Fibroblast of villous mesenchyme (primary cell): Measurements from ENCODE around the gene PTBP1. TPM values are rescaled to one million over a fixed set of nuclear protein-coding genes. Genes with fewer than 3 reads are reported as not detected.
A peak's percentile ranks its signal among the peaks of the same experiment; 100 is the strongest.

ENCODE experiments used
- DNase-seq: peaks from one replicate; pipeline ENCODE4 v3.0.0-alpha.2; 2010; ENCODE audit warnings: low read depth
- H3K4me3 ChIP-seq: 2 replicates; pipeline ENCODE4 v1.5.1; 2011; ENCODE audit warnings: low read depth, mild to moderate bottlenecking, low read length
- total RNA-seq: library from RNA; depleted of rRNA; stranded (reverse); fragments of >200 nt; gene quantifications from 2 replicates; pipeline ENCODE4 v1.2.3, GENCODE V29; 2012
- TF ChIP-seq, protein P1 (sequence below): IDR thresholded peaks from 2 replicates; pipeline ENCODE4 v1.5.1; 2012; ENCODE audit warnings: low read depth, mild to moderate bottlenecking, low read length; ENCODE audit not compliant: insufficient read depth

PTBP1 gene
- total RNA-seq, 1 donor, result 129 TPM

GRCh38 chr19:763181-763580 lies 34.1 kb upstream of the PTBP1 start:
- no peak for DNase-seq
- no peak overlapping the region for H3K4me3 ChIP-seq

DNA sequence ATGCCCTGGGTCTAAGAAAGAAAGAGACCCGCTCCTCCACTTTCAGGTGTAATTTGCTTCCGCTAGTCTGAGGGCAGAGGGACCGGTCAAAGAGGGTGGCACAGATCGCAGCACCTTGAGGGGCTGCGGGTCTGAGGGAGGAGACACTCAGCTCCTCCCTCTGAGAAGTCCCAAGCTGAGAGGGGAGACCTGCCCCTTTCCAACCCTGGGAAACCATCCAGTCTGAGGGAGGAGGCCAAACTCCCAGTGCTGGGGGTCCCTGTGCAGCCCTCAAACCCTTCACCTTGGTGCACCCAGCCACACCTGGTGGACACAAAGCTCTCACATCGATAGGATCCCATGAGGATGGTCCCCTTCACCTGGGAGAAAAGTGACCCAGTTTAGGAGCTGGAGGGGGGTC lies 33.4 kb upstream of the PTBP1 start:
- H3K4me3 ChIP-seq, result no peak overlapping the region

More at GRCh38 chr19:763181-763580, 34.1 kb upstream of the PTBP1 start:
- TF ChIP-seq, protein P1, sequence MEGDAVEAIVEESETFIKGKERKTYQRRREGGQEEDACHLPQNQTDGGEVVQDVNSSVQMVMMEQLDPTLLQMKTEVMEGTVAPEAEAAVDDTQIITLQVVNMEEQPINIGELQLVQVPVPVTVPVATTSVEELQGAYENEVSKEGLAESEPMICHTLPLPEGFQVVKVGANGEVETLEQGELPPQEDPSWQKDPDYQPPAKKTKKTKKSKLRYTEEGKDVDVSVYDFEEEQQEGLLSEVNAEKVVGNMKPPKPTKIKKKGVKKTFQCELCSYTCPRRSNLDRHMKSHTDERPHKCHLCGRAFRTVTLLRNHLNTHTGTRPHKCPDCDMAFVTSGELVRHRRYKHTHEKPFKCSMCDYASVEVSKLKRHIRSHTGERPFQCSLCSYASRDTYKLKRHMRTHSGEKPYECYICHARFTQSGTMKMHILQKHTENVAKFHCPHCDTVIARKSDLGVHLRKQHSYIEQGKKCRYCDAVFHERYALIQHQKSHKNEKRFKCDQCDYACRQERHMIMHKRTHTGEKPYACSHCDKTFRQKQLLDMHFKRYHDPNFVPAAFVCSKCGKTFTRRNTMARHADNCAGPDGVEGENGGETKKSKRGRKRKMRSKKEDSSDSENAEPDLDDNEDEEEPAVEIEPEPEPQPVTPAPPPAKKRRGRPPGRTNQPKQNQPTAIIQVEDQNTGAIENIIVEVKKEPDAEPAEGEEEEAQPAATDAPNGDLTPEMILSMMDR, result no peak

DNA sequence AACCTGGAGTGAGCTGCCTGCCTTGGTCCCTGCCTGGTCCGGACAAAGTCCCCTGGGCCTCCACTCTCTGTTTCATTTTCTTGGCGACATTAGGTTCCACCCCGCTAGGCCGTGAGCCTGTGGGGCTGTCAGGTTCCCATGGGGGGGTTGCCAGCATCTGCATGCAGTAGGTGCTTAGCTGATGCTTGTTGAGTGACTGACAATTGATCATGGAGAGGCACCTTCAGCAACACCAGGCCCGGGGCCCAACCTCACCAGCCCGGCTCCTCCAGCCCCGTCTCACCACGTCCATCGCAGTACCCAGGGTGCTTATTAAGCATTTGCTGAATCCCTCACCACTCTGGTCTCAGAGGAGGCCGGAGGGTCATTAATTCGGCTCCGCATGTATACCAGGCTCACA lies 33.0 kb upstream of the PTBP1 start:
- H3K4me3 ChIP-seq, result no peak overlapping the region
- no peak for DNase-seq
- TF ChIP-seq, protein P1, result no peak

More for the DNA sequence above, 33.4 kb upstream of the PTBP1 start:
- TF ChIP-seq, protein P1, result no peak
- DNase-seq, result no peak

DNA sequence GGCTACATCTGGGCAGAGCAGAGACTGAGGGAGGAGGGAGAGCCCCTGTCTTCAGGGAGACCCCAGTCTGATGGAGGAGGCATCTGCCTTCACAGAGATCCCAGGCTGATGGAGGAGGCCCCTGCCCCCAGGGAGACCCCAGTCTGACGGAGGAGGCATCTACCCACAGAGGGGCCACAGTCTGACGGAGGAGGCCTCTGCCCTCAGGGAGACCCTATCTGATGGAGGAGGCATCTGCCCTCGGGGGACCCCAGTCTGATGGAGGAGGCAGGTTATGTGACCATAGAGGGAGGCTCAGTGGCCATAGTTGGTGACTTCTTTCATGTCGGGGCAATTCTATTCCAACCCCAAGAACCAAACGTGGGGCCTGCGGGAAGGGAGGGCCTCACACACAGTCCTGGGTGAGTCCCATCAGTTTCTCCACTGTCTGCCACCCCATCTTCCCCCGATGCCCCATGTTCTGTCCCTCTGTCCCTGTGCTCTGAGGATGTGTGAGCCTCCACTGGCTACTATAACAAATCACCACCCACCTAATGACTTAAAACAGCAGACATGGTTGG lies 32.0 kb upstream of the PTBP1 start:
- H3K4me3 ChIP-seq, result no peak overlapping the region
- no peak for DNase-seq
- TF ChIP-seq, protein P1, result no peak

- TF ChIP-seq, protein P1, result no peak
- DNase-seq, result peak; percentile 93
- H3K4me3 ChIP-seq, result no peak overlapping the region
Measured at GRCh38 chr19:768424-768823, 28.8 kb upstream of the PTBP1 start.

GRCh38 chr19:769616-770015 lies 27.6 kb upstream of the PTBP1 start:
- DNase-seq, result no peak
- H3K4me3 ChIP-seq, result no peak overlapping the region

More at GRCh38 chr19:769616-770015, 27.6 kb upstream of the PTBP1 start:
- TF ChIP-seq, protein P1, result no peak
